CD14-positive monocyte (primary cell): ENCODE measurements around the gene ESM1. TPM values are rescaled to one million over a fixed set of nuclear protein-coding genes. Genes with fewer than 3 reads are reported as not detected.

Source experiments
- DNase-seq, 3 donors: peaks; one replicate each; pipeline ENCODE4 v3.0.0-alpha.2; 2011 to 2022
- H2AFZ ChIP-seq: 2 replicates; pipeline ENCODE4 v1.6.0; 2012; ENCODE audit warnings: mild to moderate bottlenecking, low read depth, low read length, inconsistent platforms; ENCODE audit not compliant: insufficient read depth, poor library complexity, severe bottlenecking
- H3K27ac ChIP-seq, 2 donors: 1 replicate in 1 of 2; 2 replicates in 1 of 2; pipeline ENCODE4 v1.5.1; 2012 to 2013; ENCODE audit warnings: low read length in 2 of 2, control low read depth in 1 of 2, inconsistent platforms in 1 of 2, low read depth in 1 of 2, mild to moderate bottlenecking in 1 of 2
- H3K27me3 ChIP-seq, 2 donors: one replicate each; pipeline versions ENCODE4 v1.6.0 to v1.6.1; 2011 to 2013; ENCODE audit warnings: low read length in 2 of 2; ENCODE audit not compliant: control insufficient read depth in 2 of 2, insufficient read depth in 2 of 2
- H3K36me3 ChIP-seq, 2 donors: replicated peaks in 1 of 2; 1 replicate in 1 of 2; 2 replicates in 1 of 2; pipeline versions ENCODE4 v1.5.1 to v1.6.1; 2012 to 2013; ENCODE audit warnings: low read length in 2 of 2, control low read depth in 1 of 2, inconsistent platforms in 1 of 2, mild to moderate bottlenecking in 1 of 2; ENCODE audit not compliant: insufficient read depth in 2 of 2, control insufficient read depth in 1 of 2
- H3K4me1 ChIP-seq, 2 donors: 1 replicate in 1 of 2; 2 replicates in 1 of 2; pipeline versions ENCODE4 v1.5.1 to v1.6.1; 2012 to 2013; ENCODE audit warnings: low read length in 2 of 2, control low read depth in 1 of 2, inconsistent platforms in 1 of 2, mild to moderate bottlenecking in 1 of 2, moderate library complexity in 1 of 2; ENCODE audit not compliant: insufficient read depth in 2 of 2, control insufficient read depth in 1 of 2
- H3K4me2 ChIP-seq: replicated peaks from 2 replicates; pipeline ENCODE3; 2012; ENCODE audit warnings: low read length, moderate library complexity, mild to moderate bottlenecking; ENCODE audit not compliant: poor library complexity, severe bottlenecking; ENCODE audit errors: extremely low read depth
- H3K4me3 ChIP-seq, 3 experiments: fragments of 200-600 bp in 1 of 3; sonication (generic) in 1 of 3; replicated peaks in 1 of 3; 1 replicate in 2 of 3; 2 replicates in 1 of 3; pipeline ENCODE4 v1.5.1; 2011 to 2013; ENCODE audit warnings: low read length in 3 of 3, mild to moderate bottlenecking in 3 of 3, control low read depth in 2 of 3, low read depth in 2 of 3, inconsistent platforms in 1 of 3, moderate library complexity in 1 of 3
- H3K79me2 ChIP-seq: 2 replicates; pipeline ENCODE4 v1.6.0; 2012; ENCODE audit warnings: mild to moderate bottlenecking, control low read depth, inconsistent platforms, low read length, moderate library complexity; ENCODE audit not compliant: insufficient read depth
- H3K9ac ChIP-seq: 2 replicates; pipeline ENCODE4 v1.6.0; 2017; ENCODE audit warnings: low read length, mild to moderate bottlenecking; ENCODE audit not compliant: insufficient read depth, poor library complexity, severe bottlenecking
- H3K9me3 ChIP-seq, 2 donors: replicated peaks in 1 of 2; 1 replicate in 1 of 2; 2 replicates in 1 of 2; pipeline versions ENCODE4 v1.5.1 to v1.6.1; 2012 to 2013; ENCODE audit warnings: low read length in 2 of 2, control low read depth in 1 of 2; ENCODE audit not compliant: control insufficient read depth in 1 of 2, insufficient read depth in 1 of 2
- H4K20me1 ChIP-seq: 2 replicates; pipeline ENCODE4 v1.6.0; 2012; ENCODE audit warnings: mild to moderate bottlenecking, low read length, control low read depth, moderate library complexity; ENCODE audit not compliant: insufficient read depth
- H3K27ac Mint-ChIP-seq, 7 donors: one replicate each; pipeline ENCODE4 v1.8.0; 2020; ENCODE audit warnings: mild to moderate bottlenecking in 7 of 7, mixed read lengths in 7 of 7, moderate library complexity in 6 of 7, inconsistent platforms in 2 of 7
- H3K27me3 Mint-ChIP-seq, 3 donors: one replicate each; pipeline ENCODE4 v1.8.0; 2021 to 2022; ENCODE audit warnings: low read depth in 3 of 3, mild to moderate bottlenecking in 3 of 3, mixed read lengths in 3 of 3, moderate library complexity in 3 of 3, inconsistent platforms in 1 of 3
- H3K36me3 Mint-ChIP-seq, 2 donors: one replicate each; pipeline ENCODE4 v1.8.0; 2020; ENCODE audit warnings: mixed read lengths in 2 of 2, inconsistent platforms in 1 of 2, mild to moderate bottlenecking in 1 of 2
- H3K4me1 Mint-ChIP-seq: one replicate; pipeline ENCODE4 v1.8.0; 2020; ENCODE audit warnings: mild to moderate bottlenecking, mixed read lengths
- H3K4me3 Mint-ChIP-seq, 2 donors: one replicate each; pipeline ENCODE4 v1.8.0; 2020; ENCODE audit warnings: mild to moderate bottlenecking in 2 of 2, mixed read lengths in 2 of 2, moderate library complexity in 1 of 2
- H3K9me3 Mint-ChIP-seq, 7 donors: one replicate each; pipeline ENCODE4 v1.8.0; 2020 to 2022; ENCODE audit warnings: mixed read lengths in 7 of 7, mild to moderate bottlenecking in 6 of 7, moderate library complexity in 6 of 7, inconsistent platforms in 2 of 7
- WGBS: methylation state at CpG from one replicate; pipeline ENCODE4 v1.1.5; 2013; ENCODE audit warnings: missing lambda C conversion rate; ENCODE audit not compliant: insufficient coverage; 5-methylcytosine and 5-hydroxymethylcytosine counted together
- intact Hi-C, 2 donors: fragments of 100-400 bp; cut with micrococcal nuclease; formaldehyde crosslinking; loops; one replicate each; pipeline versions ENCODE4 v1.15.0 to v1.15.1; 2023
- polyA plus RNA-seq, 3 donors: library from polyadenylated mRNA; depleted of rRNA in 1 of 3; unstranded in 2 of 3; stranded (reverse) in 1 of 3; fragments of 300-500 nt in 2 of 3; fragments of >200 nt in 1 of 3; fragmentation: Illumina TruSeq in 2 of 3; gene quantifications; 1 replicate in 2 of 3; 2 replicates in 1 of 3; pipeline ENCODE4 v1.2.3, GENCODE V29; 2012 to 2021
- TF ChIP-seq, protein P1 (sequence below): fragments of 200-600 bp; IDR thresholded peaks from one replicate; pipeline ENCODE4 v1.8.0; 2022; ENCODE audit warnings: antibody characterized with exemption, mild to moderate bottlenecking

Gene ESM1
- polyA plus RNA-seq, 3 donors: not detected

DNA sequence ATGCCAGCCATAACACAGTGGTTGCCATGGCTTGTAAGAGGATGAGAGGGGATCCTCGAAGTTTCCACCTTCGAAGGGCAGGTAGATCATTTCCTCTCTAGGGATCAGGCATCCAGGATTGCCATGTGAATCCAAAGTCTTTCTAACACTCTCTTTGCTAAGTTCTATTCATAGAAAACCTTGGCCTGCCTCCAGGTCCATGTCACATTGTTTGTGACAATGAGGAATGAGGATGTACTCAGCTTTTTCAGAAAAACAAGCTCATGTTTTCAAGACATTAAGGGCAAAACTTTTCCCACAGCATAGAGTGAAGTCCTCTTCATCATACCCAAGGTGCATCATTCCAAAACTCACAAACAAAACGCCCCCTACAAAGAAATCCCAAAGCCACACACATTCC, 19.6 kb downstream of the ESM1 start:
- Mint-ChIP-seq H3K27ac (no peak overlapping the region), H3K4me1 (no peaks in the 10 kb centered on the region)
- 85% methylated on average over 1 of the region's 3 CpGs for WGBS

DNA sequence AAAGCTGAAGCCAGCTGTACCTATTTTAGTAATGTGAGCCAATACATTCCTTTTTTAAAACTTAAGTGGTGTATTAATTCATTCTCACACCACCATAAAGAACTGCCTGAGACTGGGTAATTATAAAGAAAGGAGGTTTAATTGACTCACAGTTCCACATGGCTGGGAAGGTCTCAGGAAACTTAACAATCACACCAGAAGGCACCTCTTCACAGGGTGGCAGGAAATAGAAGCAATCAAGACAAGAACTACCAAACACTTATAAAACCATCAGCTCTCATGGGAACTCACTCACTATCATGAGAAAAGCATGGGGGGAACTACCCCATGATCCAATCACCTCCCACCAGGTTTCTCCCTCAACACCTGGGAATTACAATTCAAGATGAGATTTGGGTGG, 21.0 kb downstream of the ESM1 start:
- Mint-ChIP-seq H3K4me1 (no peaks in the 10 kb centered on the region), H3K4me3 (no peak overlapping the region), H3K36me3 (no peaks in the 10 kb centered on the region), H3K27ac (no peak overlapping the region), H3K9me3 (no peaks in the 10 kb centered on the region), H3K27me3 (peaks cover 2 to 9% (median 5%) of the 10 kb centered on the region in 3 donors)
- no peak for DNase-seq
- H3K9ac ChIP-seq: no peak overlapping the region
- H2AFZ ChIP-seq: no peak overlapping the region
- H3K27me3 ChIP-seq: no peaks in the 10 kb centered on the region
- H3K27ac ChIP-seq: no peak overlapping the region
- intact Hi-C loops: no loop called here
- no peaks in the 10 kb centered on the region for H4K20me1 ChIP-seq
- H3K9me3 ChIP-seq: no peaks in the 10 kb centered on the region
- TF ChIP-seq, protein P1, sequence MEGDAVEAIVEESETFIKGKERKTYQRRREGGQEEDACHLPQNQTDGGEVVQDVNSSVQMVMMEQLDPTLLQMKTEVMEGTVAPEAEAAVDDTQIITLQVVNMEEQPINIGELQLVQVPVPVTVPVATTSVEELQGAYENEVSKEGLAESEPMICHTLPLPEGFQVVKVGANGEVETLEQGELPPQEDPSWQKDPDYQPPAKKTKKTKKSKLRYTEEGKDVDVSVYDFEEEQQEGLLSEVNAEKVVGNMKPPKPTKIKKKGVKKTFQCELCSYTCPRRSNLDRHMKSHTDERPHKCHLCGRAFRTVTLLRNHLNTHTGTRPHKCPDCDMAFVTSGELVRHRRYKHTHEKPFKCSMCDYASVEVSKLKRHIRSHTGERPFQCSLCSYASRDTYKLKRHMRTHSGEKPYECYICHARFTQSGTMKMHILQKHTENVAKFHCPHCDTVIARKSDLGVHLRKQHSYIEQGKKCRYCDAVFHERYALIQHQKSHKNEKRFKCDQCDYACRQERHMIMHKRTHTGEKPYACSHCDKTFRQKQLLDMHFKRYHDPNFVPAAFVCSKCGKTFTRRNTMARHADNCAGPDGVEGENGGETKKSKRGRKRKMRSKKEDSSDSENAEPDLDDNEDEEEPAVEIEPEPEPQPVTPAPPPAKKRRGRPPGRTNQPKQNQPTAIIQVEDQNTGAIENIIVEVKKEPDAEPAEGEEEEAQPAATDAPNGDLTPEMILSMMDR: no peak
- H3K79me2 ChIP-seq: no peaks in the 10 kb centered on the region
- no peak overlapping the region for H3K4me2 ChIP-seq
- H3K4me3 ChIP-seq: no peak overlapping the region
- no peaks in the 10 kb centered on the region for H3K4me1 ChIP-seq
- H3K36me3 ChIP-seq: no peaks in the 10 kb centered on the region

More for the DNA sequence above, 19.6 kb downstream of the ESM1 start:
- Histone ChIP-seq H3K27ac (no peak overlapping the region), H3K4me3 (no peak overlapping the region), H3K27me3 (no peaks in the 10 kb centered on the region), H3K9ac (no peak overlapping the region), H3K4me1 (no peaks in the 10 kb centered on the region), H3K9me3 (no peaks in the 10 kb centered on the region), H3K36me3 (no peaks in the 10 kb centered on the region), H3K79me2 (no peaks in the 10 kb centered on the region), H3K4me2 (no peak overlapping the region), H4K20me1 (no peaks in the 10 kb centered on the region), H2AFZ (no peak overlapping the region)
- peaks cover 0 to 5% (median 3%) of the 10 kb centered on the region in 3 donors for H3K27me3 Mint-ChIP-seq
- TF ChIP-seq, protein P1: no peak
- H3K4me3 Mint-ChIP-seq: no peak overlapping the region
- no peaks in the 10 kb centered on the region for H3K36me3 Mint-ChIP-seq
- no peak for DNase-seq
- intact Hi-C loops: no loop called here
- H3K9me3 Mint-ChIP-seq: no peaks in the 10 kb centered on the region
